ENCODE data around the gene LMF1.

DNA sequence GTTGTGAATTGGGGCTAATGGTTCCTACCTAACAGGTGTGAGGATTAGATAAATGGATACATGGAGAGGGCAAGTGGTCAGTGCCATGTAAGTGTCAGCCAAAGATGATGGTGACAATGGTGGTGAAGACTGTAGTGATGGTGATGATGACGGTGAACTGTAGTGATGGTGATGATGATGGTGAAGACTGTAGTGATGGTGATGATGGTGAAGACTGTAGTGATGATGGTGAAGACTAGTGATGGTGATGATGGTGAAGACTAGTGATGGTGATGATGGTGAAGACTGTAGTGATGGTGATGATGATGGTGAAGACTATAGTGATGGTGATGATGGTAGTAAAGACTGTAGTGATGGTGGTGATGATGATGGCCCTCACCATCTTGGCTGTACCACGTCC, 152.2 kb downstream of the LMF1 start:
- TF ChIP-seq, protein P1, sequence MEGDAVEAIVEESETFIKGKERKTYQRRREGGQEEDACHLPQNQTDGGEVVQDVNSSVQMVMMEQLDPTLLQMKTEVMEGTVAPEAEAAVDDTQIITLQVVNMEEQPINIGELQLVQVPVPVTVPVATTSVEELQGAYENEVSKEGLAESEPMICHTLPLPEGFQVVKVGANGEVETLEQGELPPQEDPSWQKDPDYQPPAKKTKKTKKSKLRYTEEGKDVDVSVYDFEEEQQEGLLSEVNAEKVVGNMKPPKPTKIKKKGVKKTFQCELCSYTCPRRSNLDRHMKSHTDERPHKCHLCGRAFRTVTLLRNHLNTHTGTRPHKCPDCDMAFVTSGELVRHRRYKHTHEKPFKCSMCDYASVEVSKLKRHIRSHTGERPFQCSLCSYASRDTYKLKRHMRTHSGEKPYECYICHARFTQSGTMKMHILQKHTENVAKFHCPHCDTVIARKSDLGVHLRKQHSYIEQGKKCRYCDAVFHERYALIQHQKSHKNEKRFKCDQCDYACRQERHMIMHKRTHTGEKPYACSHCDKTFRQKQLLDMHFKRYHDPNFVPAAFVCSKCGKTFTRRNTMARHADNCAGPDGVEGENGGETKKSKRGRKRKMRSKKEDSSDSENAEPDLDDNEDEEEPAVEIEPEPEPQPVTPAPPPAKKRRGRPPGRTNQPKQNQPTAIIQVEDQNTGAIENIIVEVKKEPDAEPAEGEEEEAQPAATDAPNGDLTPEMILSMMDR (IDR thresholded peaks at IDR 0.05; ENCODE audit: low read depth, low read length, poor library complexity, severe bottlenecking) = no peak
- no peak for TF ChIP-seq EZH2phosphoT487 (IDR thresholded peaks at IDR 0.05; ENCODE audit: borderline replicate concordance, low read length)

Data from DOHH2 (cell line).